ENCODE measurements around the gene ELP5.
A peak's percentile ranks its signal among the peaks of the same experiment; 100 is the strongest.

DNA sequence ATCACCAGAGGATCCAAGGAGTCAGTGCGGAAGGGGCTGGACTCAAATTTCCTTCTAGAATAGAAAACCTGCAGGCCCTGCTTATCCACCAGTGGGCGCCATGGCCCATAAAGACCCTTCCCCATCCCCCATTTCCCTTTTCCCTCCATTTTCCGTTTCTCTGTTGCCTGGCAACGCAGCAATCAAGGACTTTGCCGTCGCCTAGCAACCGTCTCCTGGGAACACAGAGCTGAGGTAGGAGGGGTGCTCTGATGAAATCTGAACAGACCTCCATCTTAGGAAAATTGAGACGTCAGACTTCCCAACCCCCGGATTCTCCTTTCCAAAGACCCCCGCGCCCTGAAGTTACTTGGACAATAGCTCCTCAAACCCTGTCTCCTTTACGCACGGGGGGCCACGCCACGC is 38.1 kb upstream of the ELP5 start:
- TF ChIP-seq, protein P1, sequence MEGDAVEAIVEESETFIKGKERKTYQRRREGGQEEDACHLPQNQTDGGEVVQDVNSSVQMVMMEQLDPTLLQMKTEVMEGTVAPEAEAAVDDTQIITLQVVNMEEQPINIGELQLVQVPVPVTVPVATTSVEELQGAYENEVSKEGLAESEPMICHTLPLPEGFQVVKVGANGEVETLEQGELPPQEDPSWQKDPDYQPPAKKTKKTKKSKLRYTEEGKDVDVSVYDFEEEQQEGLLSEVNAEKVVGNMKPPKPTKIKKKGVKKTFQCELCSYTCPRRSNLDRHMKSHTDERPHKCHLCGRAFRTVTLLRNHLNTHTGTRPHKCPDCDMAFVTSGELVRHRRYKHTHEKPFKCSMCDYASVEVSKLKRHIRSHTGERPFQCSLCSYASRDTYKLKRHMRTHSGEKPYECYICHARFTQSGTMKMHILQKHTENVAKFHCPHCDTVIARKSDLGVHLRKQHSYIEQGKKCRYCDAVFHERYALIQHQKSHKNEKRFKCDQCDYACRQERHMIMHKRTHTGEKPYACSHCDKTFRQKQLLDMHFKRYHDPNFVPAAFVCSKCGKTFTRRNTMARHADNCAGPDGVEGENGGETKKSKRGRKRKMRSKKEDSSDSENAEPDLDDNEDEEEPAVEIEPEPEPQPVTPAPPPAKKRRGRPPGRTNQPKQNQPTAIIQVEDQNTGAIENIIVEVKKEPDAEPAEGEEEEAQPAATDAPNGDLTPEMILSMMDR (tag by site-specific recombination; IDR thresholded peaks at IDR 0.05) = peak; percentile 68
- TF ChIP-seq SETDB1 (IDR thresholded peaks at IDR 0.05; ENCODE audit: insufficient read length, low read length) (no peak), GLI4 (tag by site-specific recombination; IDR thresholded peaks at IDR 0.05) (no peak), SP2 (tag by site-specific recombination; IDR thresholded peaks at IDR 0.05) (no peak), ZNF394 (tag by site-specific recombination; IDR thresholded peaks at IDR 0.05; ENCODE audit: borderline replicate concordance) (no peak), ZNF558 (tag by site-specific recombination; IDR thresholded peaks at IDR 0.05) (no peak), ZNF274 (IDR thresholded peaks at IDR 0.05; ENCODE audit: low read length) (no peak), ZNF274 (tag by site-specific recombination; IDR thresholded peaks at IDR 0.05; ENCODE audit: borderline replicate concordance) (no peak), ZNF621 (tag by site-specific recombination; IDR thresholded peaks at IDR 0.05) (no peak), ZNF416 (tag by site-specific recombination; IDR thresholded peaks at IDR 0.05) (no peak)
